Measurements from ENCODE around the gene CCSAP. TPM values are rescaled to one million over a fixed set of nuclear protein-coding genes. Genes with fewer than 3 reads are reported as not detected.
A peak's percentile ranks its signal among the peaks of the same experiment; 100 is the strongest.
"Not testable (repeated sequence)": the region's sequence is repeated elsewhere in the genome, so short reads cannot be mapped to it uniquely, and the experiment has no call there.

The CCSAP gene
- total RNA-seq, 2 donors from 2014 or later = 2.1 to 2.7 TPM

- DNase-seq (no peak), ATAC-seq (peak; percentile 64)
- intact Hi-C loops (cut with DNase I, micrococcal nuclease) = no loop called here
These were observed 43.9 kb downstream of the CCSAP start for GRCh38 chr1:229298887-229299503.

GRCh38 chr1:229298420-229298819, 44.4 kb downstream of the CCSAP start:
- no peak for DNase-seq
- ATAC-seq = no peak
- intact Hi-C loops (cut with DNase I, micrococcal nuclease) = no loop called here

GRCh38 chr1:229297746-229298145, 45.1 kb downstream of the CCSAP start:
- intact Hi-C loops (cut with DNase I, micrococcal nuclease) = no loop called here
- DNase-seq (no peak), ATAC-seq (no peak)

GRCh38 chr1:229296541-229296941, 46.3 kb downstream of the CCSAP start:
- DNase-seq = no peak
- ATAC-seq = no peak
- intact Hi-C loops (cut with DNase I, micrococcal nuclease) = no loop called here

GRCh38 chr1:229295745-229296144, 47.1 kb downstream of the CCSAP start:
- DNase-seq (peak; percentile 55 to 76), ATAC-seq (peak; percentile 94)
- intact Hi-C loops (cut with DNase I, micrococcal nuclease) = no loop called here

- intact Hi-C loops (cut with DNase I, micrococcal nuclease) = no loop called here
- ATAC-seq = no peak
- DNase-seq = no peak
These were observed 49.2 kb downstream of the CCSAP start for GRCh38 chr1:229293528-229294204.

- ATAC-seq; DNase-seq; intact Hi-C loops (cut with DNase I, micrococcal nuclease): not testable (repeated sequence)
These were observed 51.2 kb downstream of the CCSAP start for GRCh38 chr1:229291686-229292085.

GRCh38 chr1:229288516-229288915, 54.3 kb downstream of the CCSAP start:
- ATAC-seq = no peak
- no peak for DNase-seq
- intact Hi-C loops (cut with DNase I, micrococcal nuclease) = loop anchor here in 1 of 2 donors (10.0 kb wide), 1 partner anchor 46 kb away; no protein-coding TSS in a partner anchor

GRCh38 chr1:229287267-229287666, 55.6 kb downstream of the CCSAP start:
- intact Hi-C loops (cut with DNase I, micrococcal nuclease) = loop anchor here in 1 of 2 donors (10.0 kb wide), 1 partner anchor 48 kb away; no protein-coding TSS in a partner anchor
- DNase-seq (no peak), ATAC-seq (no peak)

GRCh38 chr1:229286099-229286766, 56.6 kb downstream of the CCSAP start:
- DNase-seq = no peak
- no peak for ATAC-seq
- intact Hi-C loops (cut with DNase I, micrococcal nuclease) = loop anchor here in 1 of 2 donors (10.0 kb wide), 1 partner anchor 49 kb away; no protein-coding TSS in a partner anchor

- intact Hi-C loops (cut with DNase I, micrococcal nuclease) = loop anchor here in 1 of 2 donors (10.0 kb wide), 1 partner anchor 49 kb away; no protein-coding TSS in a partner anchor
- ATAC-seq (no peak), DNase-seq (no peak)
These were observed 57.4 kb downstream of the CCSAP start for GRCh38 chr1:229285440-229285839.

GRCh38 chr1:229284887-229285286, 58.0 kb downstream of the CCSAP start:
- DNase-seq = no peak
- intact Hi-C loops (cut with DNase I, micrococcal nuclease) = loop anchor here in 1 of 2 donors (10.0 kb wide), 1 partner anchor 50 kb away; no protein-coding TSS in a partner anchor
- ATAC-seq = peak; percentile 54

- intact Hi-C loops (cut with DNase I, micrococcal nuclease) = loop anchor here in 1 of 2 donors (10.0 kb wide), 1 partner anchor 52 kb away; no protein-coding TSS in a partner anchor
- DNase-seq (no peak), ATAC-seq (no peak)
These were observed 59.6 kb downstream of the CCSAP start for GRCh38 chr1:229283183-229283611.

GRCh38 chr1:229282295-229282823, 60.5 kb downstream of the CCSAP start:
- intact Hi-C loops (cut with DNase I, micrococcal nuclease) = loop anchor here in 1 of 2 donors (10.0 kb wide), 1 partner anchor 52 kb away; no protein-coding TSS in a partner anchor
- ATAC-seq (no peak), DNase-seq (no peak)

GRCh38 chr1:229281339-229281926, 61.4 kb downstream of the CCSAP start:
- intact Hi-C loops (cut with DNase I, micrococcal nuclease) = loop anchor here in 1 of 2 donors (10.0 kb wide), 1 partner anchor 53 kb away; no protein-coding TSS in a partner anchor
- no peak for ATAC-seq
- no peak for DNase-seq

GRCh38 chr1:229280921-229281320, 61.9 kb downstream of the CCSAP start:
- DNase-seq (no peak), ATAC-seq (peak; percentile 91)
- intact Hi-C loops (cut with DNase I, micrococcal nuclease) = loop anchor here in 1 of 2 donors (10.0 kb wide), 1 partner anchor 54 kb away; no protein-coding TSS in a partner anchor

GRCh38 chr1:229280037-229280828, 62.6 kb downstream of the CCSAP start:
- ATAC-seq (peak; percentile 56), DNase-seq (no peak)
- intact Hi-C loops (cut with DNase I, micrococcal nuclease) = loop anchor here in 1 of 2 donors (10.0 kb wide), 1 partner anchor 55 kb away; no protein-coding TSS in a partner anchor

- ATAC-seq (no peak), DNase-seq (no peak)
- intact Hi-C loops (cut with DNase I, micrococcal nuclease) = no loop called here
These were observed 63.6 kb downstream of the CCSAP start for GRCh38 chr1:229279242-229279641.
